GM21717 (cell line): ENCODE data around the gene MAGEL2.

ENCODE experiments used
- ATAC-seq: cut with Tn5 transposase; IDR thresholded peaks from one replicate; pipeline ENCODE4 v1.9.1; 2021; ENCODE audit warnings: mild to moderate bottlenecking, moderate library complexity; ENCODE audit not compliant: unreplicated experiment

Gene MAGEL2

GRCh38 chr15:23647421-23648370 lies at the start of gene MAGEL2:
MAGEL2 (minus strand) TSS chr15:23647867; CDS start chr15:23647742, 125 bp downstream.
- ATAC-seq = no peak

GRCh38 chr15:23695282-23695681 lies 47.6 kb upstream of the MAGEL2 start:
- ATAC-seq = no peak

DNA sequence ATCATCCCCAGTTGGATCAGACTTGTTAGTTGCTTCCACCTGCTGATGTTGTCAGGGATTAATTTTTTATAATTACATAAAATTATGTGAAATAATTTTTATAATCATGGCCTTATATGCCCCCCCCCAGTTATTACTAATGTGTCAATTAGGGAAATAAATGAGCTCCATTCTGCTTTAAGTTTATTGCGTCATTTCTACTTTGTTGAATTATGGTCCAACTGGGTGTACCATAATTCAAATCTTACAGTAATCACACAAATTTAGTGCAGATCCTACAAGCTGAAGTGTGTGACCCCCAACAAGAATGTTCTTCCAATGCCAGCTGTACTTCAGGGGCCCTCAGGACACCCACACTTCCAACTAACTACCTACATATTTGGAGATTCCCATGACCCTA lies 46.9 kb upstream of the MAGEL2 start:
- ATAC-seq = no peak

- no peak for ATAC-seq
Measured at GRCh38 chr15:23690450-23690852, 42.8 kb upstream of the MAGEL2 start.

DNA sequence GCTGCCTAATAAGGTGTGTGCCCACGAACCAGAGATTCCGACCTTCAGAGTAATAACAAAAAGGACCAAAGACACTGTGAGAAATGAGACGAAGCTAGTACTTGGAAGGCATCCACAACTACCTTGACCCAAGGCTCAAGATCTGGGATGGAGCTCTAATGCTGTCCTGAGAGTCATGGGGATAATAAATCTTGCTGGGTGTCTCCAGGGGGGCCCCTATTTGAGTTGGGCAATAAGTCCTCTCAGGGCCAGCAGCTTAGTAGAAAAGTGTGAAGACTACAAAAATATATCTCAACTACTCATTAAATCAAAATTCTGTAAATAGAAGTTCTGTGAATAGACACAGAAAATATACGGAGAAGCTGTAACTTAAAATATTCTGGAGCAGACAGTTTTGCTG lies 42.3 kb upstream of the MAGEL2 start:
- ATAC-seq = no peak

DNA sequence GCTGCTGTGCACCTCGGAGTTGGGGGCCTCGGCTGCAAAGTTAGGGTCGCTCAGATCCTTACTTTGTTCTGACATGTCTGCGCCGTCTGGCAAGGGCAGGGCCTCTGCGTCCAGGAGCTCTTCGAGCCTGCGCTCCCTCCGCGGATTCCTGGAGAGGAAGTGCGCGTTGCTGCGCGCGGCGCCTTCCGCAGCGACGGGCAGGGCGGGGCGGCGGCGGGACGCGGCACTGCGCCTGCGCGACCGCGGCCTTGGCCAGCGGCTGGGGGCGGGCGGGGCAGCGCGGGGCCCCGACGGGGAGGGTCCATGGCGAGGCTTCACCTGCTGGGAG lies 39.4 kb upstream of the MAGEL2 start, which contains the start of gene NDN:
Gene NDN (minus strand): TSS at position 163 of the 328 bp plus-strand sequence. CDS start 88 bp downstream, at position 75.
- no peak for ATAC-seq

GRCh38 chr15:23686466-23687142 lies 38.9 kb upstream of the MAGEL2 start:
- no peak for ATAC-seq

DNA sequence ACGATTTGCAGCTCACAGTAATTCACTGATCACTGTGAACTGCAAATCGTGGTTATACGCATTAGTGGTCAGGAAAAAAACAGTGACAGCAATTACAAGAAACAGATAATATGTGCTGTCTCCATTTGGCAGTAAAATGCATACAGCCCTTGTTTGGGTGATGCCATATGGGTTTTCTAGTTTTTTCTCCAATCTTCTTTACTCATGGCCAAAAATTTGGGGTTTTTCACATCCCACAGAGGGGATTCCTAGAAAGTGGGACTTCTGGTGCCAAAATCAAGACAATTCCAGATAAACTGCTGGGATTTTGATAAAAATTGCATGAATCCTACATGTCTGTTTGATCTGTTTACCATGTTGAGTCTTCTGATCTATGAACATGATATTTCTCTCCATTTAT lies 23.8 kb upstream of the MAGEL2 start:
- no peak for ATAC-seq

DNA sequence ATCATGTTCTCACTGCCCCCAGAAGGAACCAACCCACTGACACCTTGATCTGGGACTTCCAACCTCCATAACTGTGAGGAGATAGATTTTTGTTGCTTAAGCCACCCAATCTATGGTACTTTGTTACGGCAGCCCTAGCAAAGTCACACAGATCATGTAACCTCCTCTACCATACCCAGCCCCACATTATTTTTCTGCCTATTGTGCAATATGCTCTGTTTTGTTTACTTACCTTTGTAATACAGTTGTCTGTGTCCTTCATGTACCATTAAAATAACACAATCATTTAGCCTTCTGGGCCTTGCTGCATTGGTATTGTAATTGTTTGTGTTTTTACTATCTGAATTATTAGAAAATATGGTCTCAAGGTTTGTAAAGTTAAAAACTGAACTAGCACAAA lies 23.3 kb upstream of the MAGEL2 start:
- no peak for ATAC-seq

- no peak for ATAC-seq
Measured at GRCh38 chr15:23663232-23663631, 15.6 kb upstream of the MAGEL2 start.

DNA sequence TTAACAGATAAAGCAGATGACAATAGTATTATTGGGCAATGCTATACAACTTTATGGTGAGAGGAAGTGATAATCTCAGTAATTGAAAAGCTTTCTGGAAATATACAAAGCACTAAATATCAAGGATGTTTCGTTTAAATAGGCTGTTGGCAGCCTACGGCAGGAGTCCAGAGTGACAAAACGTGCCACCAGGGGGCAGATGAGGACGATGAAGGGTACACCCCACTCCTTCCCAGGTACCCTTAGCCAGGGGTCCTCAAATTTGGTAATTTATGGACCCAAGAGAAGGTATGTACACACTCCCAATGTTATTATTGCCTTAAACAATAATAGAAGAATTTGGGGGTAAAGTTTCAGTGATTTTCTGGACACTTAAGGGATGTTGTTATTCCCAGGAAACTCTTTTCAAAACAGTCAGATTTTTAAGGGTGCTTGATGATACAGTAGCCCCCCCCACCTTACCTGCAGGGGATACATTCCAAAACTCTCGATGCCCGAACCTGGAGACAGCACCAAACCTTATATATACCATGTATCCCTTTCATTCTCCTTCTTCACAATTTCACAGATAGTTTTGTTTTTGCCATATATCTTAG lies 1.4 kb upstream of the MAGEL2 start:
- ATAC-seq = no peak

GRCh38 chr15:23647001-23647295 lies 719 bp downstream of the MAGEL2 start:
- ATAC-seq = no peak

GRCh38 chr15:23646165-23647000 lies 1.3 kb downstream of the MAGEL2 start:
- no peak for ATAC-seq

- no peak for ATAC-seq
Measured at GRCh38 chr15:23645371-23646164, 2.1 kb downstream of the MAGEL2 start.

DNA sequence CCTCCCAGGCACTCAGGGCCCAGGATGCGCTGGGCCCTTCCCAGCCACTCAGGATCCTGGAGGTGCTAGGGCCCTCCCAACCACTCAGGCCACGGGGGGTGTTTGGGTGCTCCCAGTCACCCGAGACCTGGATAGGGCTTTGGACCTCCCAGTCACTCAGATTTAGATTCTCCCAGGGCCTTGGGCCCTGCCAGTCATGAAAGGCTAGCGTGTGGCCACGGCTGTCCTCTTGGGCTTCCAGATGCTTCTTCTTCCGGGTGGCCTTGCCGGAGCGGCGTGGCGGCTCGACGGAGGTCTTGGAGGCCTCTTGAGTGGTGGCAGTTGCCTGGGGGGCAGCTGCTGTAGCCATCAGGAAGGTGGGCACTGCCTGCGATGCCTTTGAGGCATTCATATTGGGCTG lies 2.8 kb downstream of the MAGEL2 start:
- ATAC-seq = no peak

- no peak for ATAC-seq
Measured at GRCh38 chr15:23642413-23643044, 5.1 kb downstream of the MAGEL2 start.

- no peak for ATAC-seq
Measured at GRCh38 chr15:23634181-23634580, 13.5 kb downstream of the MAGEL2 start.

GRCh38 chr15:23629234-23629805 lies 18.3 kb downstream of the MAGEL2 start:
- no peak for ATAC-seq

GRCh38 chr15:23628612-23629233 lies 18.9 kb downstream of the MAGEL2 start:
- ATAC-seq = no peak
